Neural cell (in vitro differentiated cells): Measurements from ENCODE around the gene KCNJ12. TPM values are rescaled to one million over a fixed set of nuclear protein-coding genes. Genes with fewer than 3 reads are reported as not detected.

ENCODE experiments used
- H2AFZ ChIP-seq: fragments of 200-600, 300-800 bp; sonication (generic), shearing (Covaris generic); 2 replicates; pipeline ENCODE4 v1.6.0; 2014; ENCODE audit warnings: low read depth, mild to moderate bottlenecking, antibody characterized with exemption, low read length, moderate library complexity
- H3F3A ChIP-seq: fragments of 200-600 bp; shearing (Covaris generic); 2 replicates; pipeline ENCODE4 v1.6.1; 2016; ENCODE audit warnings: mild to moderate bottlenecking, moderate library complexity, mixed read lengths, antibody characterized with exemption, low read length; ENCODE audit not compliant: insufficient read depth, poor library complexity, severe bottlenecking
- H3K27ac ChIP-seq: fragments of 200-600, 300-800 bp; sonication (generic), shearing (Covaris generic); 2 replicates; pipeline ENCODE4 v1.5.1; 2014; ENCODE audit warnings: mild to moderate bottlenecking, low read length, moderate library complexity
- H3K27me3 ChIP-seq: fragments of 300-800, 200-600 bp; sonication (generic), shearing (Covaris generic); 2 replicates; pipeline ENCODE4 v1.6.0; 2014; ENCODE audit warnings: mild to moderate bottlenecking, low read depth, low read length, moderate library complexity; ENCODE audit not compliant: insufficient read depth
- H3K36me3 ChIP-seq: fragments of 300-800, 200-600 bp; sonication (generic), shearing (Covaris generic); 2 replicates; pipeline ENCODE4 v1.5.1; 2014; ENCODE audit warnings: mild to moderate bottlenecking, antibody characterized with exemption, low read length, moderate library complexity; ENCODE audit not compliant: insufficient read depth
- H3K4me2 ChIP-seq: fragments of 300-800, 200-600 bp; sonication (generic), shearing (Covaris generic); 2 replicates; pipeline ENCODE4 v1.6.0; 2014; ENCODE audit warnings: mild to moderate bottlenecking, low read length
- H3K4me3 ChIP-seq: fragments of 300-800, 200-600 bp; sonication (generic), shearing (Covaris generic); 2 replicates; pipeline ENCODE4 v1.5.1; 2014; ENCODE audit warnings: mild to moderate bottlenecking, low read length, moderate library complexity
- H3K79me2 ChIP-seq: fragments of 200-600 bp; shearing (Covaris generic); replicated peaks from 2 replicates; pipeline ENCODE4 v1.6.0; 2014; ENCODE audit warnings: mild to moderate bottlenecking, low read length, moderate library complexity; ENCODE audit not compliant: insufficient read depth
- H3K9ac ChIP-seq: fragments of 300-800, 200-600 bp; sonication (generic), shearing (Covaris generic); 2 replicates; pipeline ENCODE4 v1.6.1; 2016; ENCODE audit warnings: mild to moderate bottlenecking, low read length, mixed read lengths
- H3K9me2 ChIP-seq: fragments of 200-600 bp; shearing (Covaris generic); 2 replicates; pipeline ENCODE4 v1.6.1; 2016; ENCODE audit warnings: mild to moderate bottlenecking, low read length, mixed read lengths; ENCODE audit not compliant: insufficient read depth
- H3K9me3 ChIP-seq: fragments of 200-600, 300-800 bp; sonication (generic), shearing (Covaris generic); 2 replicates; pipeline ENCODE4 v1.6.1; 2016; ENCODE audit warnings: mild to moderate bottlenecking, mixed run types, low read length, moderate library complexity, mixed read lengths
- H4K20me1 ChIP-seq: fragments of 200-600 bp; shearing (Covaris generic); 2 replicates; pipeline ENCODE4 v1.6.1; 2016; ENCODE audit warnings: mild to moderate bottlenecking, mixed run types; ENCODE audit not compliant: insufficient read depth
- EP300 ChIP-seq: fragments of 450-650 bp; conservative IDR thresholded peaks from 2 replicates; pipeline ENCODE4 v1.6.1; 2014; ENCODE audit warnings: antibody characterized with exemption, mild to moderate bottlenecking, moderate library complexity; ENCODE audit not compliant: poor library complexity, severe bottlenecking
- EZH2 ChIP-seq: fragments of 200-600, 300-800 bp; shearing (Covaris generic), sonication (generic); IDR thresholded peaks from 2 replicates; pipeline ENCODE4 v1.6.1; 2014; ENCODE audit warnings: antibody characterized with exemption, low read length, borderline replicate concordance, mild to moderate bottlenecking; ENCODE audit not compliant: insufficient read depth, poor library complexity, severe bottlenecking
- MXI1 ChIP-seq: fragments of 450-650 bp; conservative IDR thresholded peaks from 2 replicates; pipeline ENCODE4 v1.6.1; 2014; ENCODE audit warnings: antibody characterized with exemption, mild to moderate bottlenecking; ENCODE audit not compliant: poor library complexity, severe bottlenecking
- POLR2AphosphoS5 ChIP-seq: IDR thresholded peaks from 2 replicates; pipeline ENCODE4 v1.6.1; 2012
- RAD21 ChIP-seq: fragments of 450-650 bp; conservative IDR thresholded peaks from 2 replicates; pipeline ENCODE4 v1.6.1; 2014; ENCODE audit warnings: antibody characterized with exemption, mild to moderate bottlenecking, moderate library complexity
- SMC3 ChIP-seq: fragments of 450-650 bp; conservative IDR thresholded peaks from 2 replicates; pipeline ENCODE4 v1.6.1; 2014; ENCODE audit warnings: antibody characterized with exemption, mild to moderate bottlenecking, moderate library complexity; ENCODE audit not compliant: poor library complexity
- TAF1 ChIP-seq: IDR thresholded peaks from 2 replicates; pipeline ENCODE4 v1.6.1; 2012; ENCODE audit warnings: low read depth
- polyA plus RNA-seq: library from polyadenylated mRNA; depleted of rRNA; stranded (reverse); fragments of >200 nt; gene quantifications from 2 replicates; pipeline ENCODE4 v1.2.3, GENCODE V29; 2014
- TF ChIP-seq, protein P1 (sequence below): IDR thresholded peaks from 2 replicates; pipeline ENCODE4 v1.6.1; 2012; ENCODE audit warnings: borderline replicate concordance
- TF ChIP-seq, protein P2 (sequence below): fragments of 450-650 bp; IDR thresholded peaks from 2 replicates; pipeline ENCODE4 v1.5.1; 2014; ENCODE audit warnings: antibody characterized with exemption, mild to moderate bottlenecking, moderate library complexity; ENCODE audit not compliant: poor library complexity, severe bottlenecking

The KCNJ12 gene
- polyA plus RNA-seq, 1 donor from 2014 or later = 1.3 TPM

DNA sequence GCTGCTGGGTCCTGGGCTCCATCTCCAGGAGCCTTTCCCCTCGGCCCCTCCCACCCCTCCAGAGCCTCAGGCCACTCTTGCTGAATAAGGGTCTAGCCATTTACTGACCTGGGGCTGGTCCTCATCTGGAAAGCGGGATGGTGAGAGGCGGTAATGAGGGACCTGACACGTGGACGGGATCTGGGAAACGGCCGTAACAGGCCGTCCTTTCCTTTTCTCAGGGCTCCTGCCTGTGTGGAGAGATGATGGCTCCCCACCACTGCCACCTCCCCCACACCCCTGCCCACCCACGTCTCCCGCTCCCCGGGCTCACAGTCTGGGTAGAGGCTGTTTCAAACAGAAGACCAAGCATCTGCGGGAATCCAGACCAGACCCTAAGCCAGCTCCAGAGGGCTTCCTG, 20.6 kb upstream of the KCNJ12 start:
- H3K9me3 ChIP-seq = no peaks in the 10 kb centered on the region
- H4K20me1 ChIP-seq = no peaks in the 10 kb centered on the region
- no peaks in the 10 kb centered on the region for H3K36me3 ChIP-seq
- no peaks in the 10 kb centered on the region for H3K9me2 ChIP-seq
- H3F3A ChIP-seq = no peaks in the 10 kb centered on the region
- TF ChIP-seq POLR2AphosphoS5 (no peak), MXI1 (no peak), EZH2 (no peak), RAD21 (no peak), TAF1 (no peak), EP300 (no peak), SMC3 (no peak)
- TF ChIP-seq, protein P1, sequence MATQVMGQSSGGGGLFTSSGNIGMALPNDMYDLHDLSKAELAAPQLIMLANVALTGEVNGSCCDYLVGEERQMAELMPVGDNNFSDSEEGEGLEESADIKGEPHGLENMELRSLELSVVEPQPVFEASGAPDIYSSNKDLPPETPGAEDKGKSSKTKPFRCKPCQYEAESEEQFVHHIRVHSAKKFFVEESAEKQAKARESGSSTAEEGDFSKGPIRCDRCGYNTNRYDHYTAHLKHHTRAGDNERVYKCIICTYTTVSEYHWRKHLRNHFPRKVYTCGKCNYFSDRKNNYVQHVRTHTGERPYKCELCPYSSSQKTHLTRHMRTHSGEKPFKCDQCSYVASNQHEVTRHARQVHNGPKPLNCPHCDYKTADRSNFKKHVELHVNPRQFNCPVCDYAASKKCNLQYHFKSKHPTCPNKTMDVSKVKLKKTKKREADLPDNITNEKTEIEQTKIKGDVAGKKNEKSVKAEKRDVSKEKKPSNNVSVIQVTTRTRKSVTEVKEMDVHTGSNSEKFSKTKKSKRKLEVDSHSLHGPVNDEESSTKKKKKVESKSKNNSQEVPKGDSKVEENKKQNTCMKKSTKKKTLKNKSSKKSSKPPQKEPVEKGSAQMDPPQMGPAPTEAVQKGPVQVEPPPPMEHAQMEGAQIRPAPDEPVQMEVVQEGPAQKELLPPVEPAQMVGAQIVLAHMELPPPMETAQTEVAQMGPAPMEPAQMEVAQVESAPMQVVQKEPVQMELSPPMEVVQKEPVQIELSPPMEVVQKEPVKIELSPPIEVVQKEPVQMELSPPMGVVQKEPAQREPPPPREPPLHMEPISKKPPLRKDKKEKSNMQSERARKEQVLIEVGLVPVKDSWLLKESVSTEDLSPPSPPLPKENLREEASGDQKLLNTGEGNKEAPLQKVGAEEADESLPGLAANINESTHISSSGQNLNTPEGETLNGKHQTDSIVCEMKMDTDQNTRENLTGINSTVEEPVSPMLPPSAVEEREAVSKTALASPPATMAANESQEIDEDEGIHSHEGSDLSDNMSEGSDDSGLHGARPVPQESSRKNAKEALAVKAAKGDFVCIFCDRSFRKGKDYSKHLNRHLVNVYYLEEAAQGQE = no peak
- TF ChIP-seq, protein P2, sequence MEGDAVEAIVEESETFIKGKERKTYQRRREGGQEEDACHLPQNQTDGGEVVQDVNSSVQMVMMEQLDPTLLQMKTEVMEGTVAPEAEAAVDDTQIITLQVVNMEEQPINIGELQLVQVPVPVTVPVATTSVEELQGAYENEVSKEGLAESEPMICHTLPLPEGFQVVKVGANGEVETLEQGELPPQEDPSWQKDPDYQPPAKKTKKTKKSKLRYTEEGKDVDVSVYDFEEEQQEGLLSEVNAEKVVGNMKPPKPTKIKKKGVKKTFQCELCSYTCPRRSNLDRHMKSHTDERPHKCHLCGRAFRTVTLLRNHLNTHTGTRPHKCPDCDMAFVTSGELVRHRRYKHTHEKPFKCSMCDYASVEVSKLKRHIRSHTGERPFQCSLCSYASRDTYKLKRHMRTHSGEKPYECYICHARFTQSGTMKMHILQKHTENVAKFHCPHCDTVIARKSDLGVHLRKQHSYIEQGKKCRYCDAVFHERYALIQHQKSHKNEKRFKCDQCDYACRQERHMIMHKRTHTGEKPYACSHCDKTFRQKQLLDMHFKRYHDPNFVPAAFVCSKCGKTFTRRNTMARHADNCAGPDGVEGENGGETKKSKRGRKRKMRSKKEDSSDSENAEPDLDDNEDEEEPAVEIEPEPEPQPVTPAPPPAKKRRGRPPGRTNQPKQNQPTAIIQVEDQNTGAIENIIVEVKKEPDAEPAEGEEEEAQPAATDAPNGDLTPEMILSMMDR = no peak
- no peak overlapping the region for H3K4me2 ChIP-seq
- no peak overlapping the region for H3K9ac ChIP-seq
- no peak overlapping the region for H3K4me3 ChIP-seq
- H2AFZ ChIP-seq = no peak overlapping the region
- no peaks in the 10 kb centered on the region for H3K79me2 ChIP-seq
- no peaks in the 10 kb centered on the region for H3K27me3 ChIP-seq
- H3K27ac ChIP-seq = no peak overlapping the region

DNA sequence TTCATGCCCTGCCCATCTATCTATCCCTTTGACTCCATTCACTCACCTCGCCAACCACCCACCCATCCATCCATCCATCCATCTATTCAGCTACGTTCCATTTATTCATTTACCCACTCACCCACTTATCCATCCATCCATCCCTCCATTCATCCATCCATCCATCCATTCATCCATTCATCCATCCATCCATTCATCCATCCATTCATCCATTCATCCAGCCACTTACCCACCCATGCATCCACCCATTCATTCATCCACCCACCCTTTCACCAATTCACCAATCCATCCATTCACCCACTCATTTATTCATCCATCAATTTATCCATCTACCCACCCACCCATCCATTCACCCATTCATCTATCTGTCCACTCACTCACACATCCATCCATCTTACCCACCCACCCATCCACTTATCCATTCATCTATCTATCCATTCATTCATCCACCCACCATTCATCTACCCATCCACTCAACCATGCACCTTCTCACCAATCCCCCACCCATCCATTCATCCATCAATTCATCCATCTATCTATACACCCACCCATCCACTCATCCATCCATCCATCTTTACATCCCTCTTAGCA, 19.5 kb upstream of the KCNJ12 start:
- H3F3A ChIP-seq = no peaks in the 10 kb centered on the region
- no peaks in the 10 kb centered on the region for H4K20me1 ChIP-seq
- no peaks in the 10 kb centered on the region for H3K9me3 ChIP-seq
- H3K27me3 ChIP-seq = no peaks in the 10 kb centered on the region
- H3K27ac ChIP-seq = no peak overlapping the region
- no peak overlapping the region for H3K9ac ChIP-seq
- no peaks in the 10 kb centered on the region for H3K9me2 ChIP-seq
- H3K36me3 ChIP-seq = no peaks in the 10 kb centered on the region
- H2AFZ ChIP-seq = no peak overlapping the region
- H3K79me2 ChIP-seq = no peaks in the 10 kb centered on the region
- no peak overlapping the region for H3K4me3 ChIP-seq
- TF ChIP-seq MXI1 = no peak
- TF ChIP-seq, protein P2 = no peak
- TF ChIP-seq EZH2 = no peak
- TF ChIP-seq EP300 = no peak
- TF ChIP-seq SMC3 = no peak
- H3K4me2 ChIP-seq = no peak overlapping the region
